Liver (tissue), 9 donors: ENCODE measurements around the gene CISTR. TPM values are rescaled to one million over a fixed set of nuclear protein-coding genes. Genes with fewer than 3 reads are reported as not detected.

Experiments
- DNase-seq: peaks from one replicate; pipeline ENCODE4 v3.0.0-alpha.2; 2017; ENCODE audit warnings: low spot score
- H3K27ac ChIP-seq, 2 donors: one replicate each; pipeline ENCODE4 v1.7.0; 2013; ENCODE audit warnings: inconsistent platforms in 2 of 2, low read length in 2 of 2, control low read depth in 1 of 2, low read depth in 1 of 2, mild to moderate bottlenecking in 1 of 2
- H3K27me3 ChIP-seq, 4 donors: one replicate each; pipeline versions ENCODE4 v1.6.1 to v1.7.0; 2013; ENCODE audit warnings: low read length in 3 of 4, inconsistent platforms in 1 of 4, mild to moderate bottlenecking in 1 of 4, moderate library complexity in 1 of 4; ENCODE audit not compliant: control insufficient read depth in 4 of 4, insufficient read depth in 4 of 4
- H3K36me3 ChIP-seq, 4 donors: one replicate each; pipeline versions ENCODE4 v1.6.1 to v1.7.0; 2013; ENCODE audit warnings: low read length in 3 of 4, mild to moderate bottlenecking in 3 of 4, low read depth in 1 of 4, moderate library complexity in 1 of 4; ENCODE audit not compliant: control insufficient read depth in 4 of 4, insufficient read depth in 3 of 4
- H3K4me1 ChIP-seq, 4 donors: one replicate each; pipeline versions ENCODE4 v1.6.1 to v1.7.0; 2013; ENCODE audit warnings: low read length in 3 of 4, mild to moderate bottlenecking in 3 of 4, moderate library complexity in 1 of 4; ENCODE audit not compliant: control insufficient read depth in 4 of 4, insufficient read depth in 4 of 4
- H3K4me3 ChIP-seq, 3 donors: one replicate each; pipeline versions ENCODE4 v1.6.1 to v1.7.0; 2013; ENCODE audit warnings: low read length in 3 of 3, control low read depth in 1 of 3, low read depth in 1 of 3, mild to moderate bottlenecking in 1 of 3
- H3K9ac ChIP-seq, 2 donors: one replicate each; pipeline ENCODE4 v1.7.0; 2013; ENCODE audit warnings: low read length in 2 of 2, mild to moderate bottlenecking in 2 of 2, moderate library complexity in 2 of 2, control low read depth in 1 of 2, low read depth in 1 of 2
- H3K9me3 ChIP-seq, 4 donors: one replicate each; pipeline versions ENCODE4 v1.6.1 to v1.7.0; 2013; ENCODE audit warnings: low read length in 3 of 4; ENCODE audit not compliant: control insufficient read depth in 4 of 4
- FOXA2 ChIP-seq: IDR thresholded peaks from 2 replicates; pipeline ENCODE4 v1.6.1; 2016; ENCODE audit warnings: antibody characterized with exemption
- GABPA ChIP-seq, 2 donors: IDR thresholded peaks in 1 of 2; conservative IDR thresholded peaks in 1 of 2; 2 replicates each; pipeline ENCODE4 v1.6.1; 2016; ENCODE audit warnings: antibody characterized with exemption in 2 of 2, mild to moderate bottlenecking in 1 of 2, moderate library complexity in 1 of 2
- HNF4A ChIP-seq, 2 donors: conservative IDR thresholded peaks; 2 replicates each; pipeline ENCODE4 v1.6.1; 2016; ENCODE audit warnings: antibody characterized with exemption in 2 of 2, mild to moderate bottlenecking in 2 of 2
- JUND ChIP-seq, 2 donors: IDR thresholded peaks; 2 replicates each; pipeline ENCODE4 v1.6.1; 2016; ENCODE audit warnings: antibody characterized with exemption in 2 of 2
- NR2F2 ChIP-seq: IDR thresholded peaks from 2 replicates; pipeline ENCODE4 v1.6.1; 2016; ENCODE audit warnings: antibody characterized with exemption
- RAD21 ChIP-seq, 2 donors: IDR thresholded peaks; 2 replicates each; pipeline ENCODE4 v1.6.1; 2016; ENCODE audit warnings: antibody characterized with exemption in 2 of 2, mild to moderate bottlenecking in 2 of 2
- SP1 ChIP-seq: IDR thresholded peaks from 2 replicates; pipeline ENCODE4 v1.6.1; 2018; ENCODE audit warnings: antibody characterized with exemption, mild to moderate bottlenecking
- WGBS: extraction: QIAGEN DNeasy Blood & Tissue Kit; methylation state at CpG from one replicate; pipeline ENCODE4 v1.1.7; 2013; 5-methylcytosine and 5-hydroxymethylcytosine counted together
- polyA plus RNA-seq, 2 donors: library from polyadenylated mRNA; stranded (reverse) in 1 of 2; unstranded in 1 of 2; fragments of 200-250 nt in 1 of 2; fragments of >200 nt in 1 of 2; fragmentation: Nextera tagmentation in 1 of 2; extraction: Ambion mirVana in 1 of 2; gene quantifications; one replicate each; pipeline versions ENCODE4 v1.2.1 to v1.2.3, GENCODE V29; 2013 to 2015
- total RNA-seq, 2 donors: library from RNA; depleted of rRNA; stranded (reverse); fragments of >200 nt; gene quantifications; one replicate each; pipeline ENCODE4 v1.2.3, GENCODE V29; 2014
- TF ChIP-seq, protein P1 (sequence below): fragments of 150-350 bp; IDR thresholded peaks from 2 replicates; pipeline ENCODE4 v1.5.1; 2017; ENCODE audit warnings: improper control_type of control experiment, low read depth, low read length; ENCODE audit not compliant: missing input control
- donor health status: healthy.
- donor health status: healthy.
- donor health status: healthy.
- donor health status: healthy.
- donor health status: healthy.

Gene CISTR
- total and polyA plus RNA-seq, 4 donors, result not detected

DNA sequence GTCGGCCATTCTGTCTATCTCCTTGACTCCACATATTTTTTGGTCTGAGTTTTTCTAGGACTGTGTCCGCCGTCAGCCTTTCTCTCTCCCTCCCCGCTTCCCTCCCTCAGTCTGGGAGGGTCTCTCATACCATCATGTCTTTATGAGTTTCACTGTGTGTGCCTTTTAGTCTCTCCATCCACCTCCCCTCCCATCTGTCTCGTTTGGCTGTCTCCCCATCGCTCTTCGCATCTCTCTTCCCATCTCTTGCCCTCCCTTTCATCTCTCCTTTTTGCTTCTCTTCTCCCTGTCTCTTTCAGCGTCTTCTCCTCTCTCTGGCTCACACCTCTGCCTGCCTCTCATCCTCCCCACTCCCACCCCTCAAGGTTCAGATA, 6.9 kb upstream of the CISTR start (continued):
- TF ChIP-seq, protein P1, sequence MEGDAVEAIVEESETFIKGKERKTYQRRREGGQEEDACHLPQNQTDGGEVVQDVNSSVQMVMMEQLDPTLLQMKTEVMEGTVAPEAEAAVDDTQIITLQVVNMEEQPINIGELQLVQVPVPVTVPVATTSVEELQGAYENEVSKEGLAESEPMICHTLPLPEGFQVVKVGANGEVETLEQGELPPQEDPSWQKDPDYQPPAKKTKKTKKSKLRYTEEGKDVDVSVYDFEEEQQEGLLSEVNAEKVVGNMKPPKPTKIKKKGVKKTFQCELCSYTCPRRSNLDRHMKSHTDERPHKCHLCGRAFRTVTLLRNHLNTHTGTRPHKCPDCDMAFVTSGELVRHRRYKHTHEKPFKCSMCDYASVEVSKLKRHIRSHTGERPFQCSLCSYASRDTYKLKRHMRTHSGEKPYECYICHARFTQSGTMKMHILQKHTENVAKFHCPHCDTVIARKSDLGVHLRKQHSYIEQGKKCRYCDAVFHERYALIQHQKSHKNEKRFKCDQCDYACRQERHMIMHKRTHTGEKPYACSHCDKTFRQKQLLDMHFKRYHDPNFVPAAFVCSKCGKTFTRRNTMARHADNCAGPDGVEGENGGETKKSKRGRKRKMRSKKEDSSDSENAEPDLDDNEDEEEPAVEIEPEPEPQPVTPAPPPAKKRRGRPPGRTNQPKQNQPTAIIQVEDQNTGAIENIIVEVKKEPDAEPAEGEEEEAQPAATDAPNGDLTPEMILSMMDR, result no peak
- no peak for TF ChIP-seq SP1
- no peak for TF ChIP-seq NR2F2

DNA sequence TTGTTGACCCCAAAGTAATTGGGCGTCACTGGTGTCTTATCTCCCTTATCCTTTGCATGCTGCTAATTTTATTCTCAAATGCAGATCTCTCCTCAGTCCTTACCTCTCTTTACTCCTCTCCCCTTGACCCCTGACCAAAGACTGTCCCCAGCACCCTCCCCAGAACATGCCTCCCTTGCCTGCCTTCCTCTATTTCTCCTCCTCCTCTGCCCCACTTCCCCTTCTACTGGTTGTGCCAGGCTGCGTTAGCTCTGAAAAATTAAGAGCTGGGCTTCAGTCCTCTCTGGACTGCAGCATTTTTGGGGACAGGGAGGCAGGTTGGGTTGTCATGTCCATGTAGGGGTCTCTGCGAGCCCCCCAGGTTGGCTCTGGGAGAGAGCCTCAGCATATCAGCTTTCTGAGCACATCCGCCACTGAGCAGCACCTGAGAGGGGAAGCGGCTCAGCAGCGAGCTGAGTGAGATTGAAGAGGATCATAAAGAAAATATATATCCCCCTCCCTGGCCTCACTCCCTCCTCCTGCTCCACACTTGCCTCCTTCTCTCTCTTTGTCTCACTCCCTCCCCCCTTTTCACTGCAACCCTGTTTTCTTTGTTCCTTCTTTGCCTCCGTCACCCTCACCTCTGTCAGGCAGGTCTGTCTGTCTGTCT, 6.4 kb upstream of the CISTR start:
- TF ChIP-seq, protein P1, result no peak
- H3K4me3 ChIP-seq, result no peak overlapping the region
- no peak overlapping the region for H3K9ac ChIP-seq
- H3K27me3 ChIP-seq, result peaks cover 0 to 9% (median 3%) of the 10 kb centered on the region in 4 donors
- no peaks in the 10 kb centered on the region for H3K9me3 ChIP-seq
- DNase-seq, result no peak
- WGBS, result 56% methylated on average over 7 of the region's 7 CpGs
- no peaks in the 10 kb centered on the region for H3K36me3 ChIP-seq
- H3K4me1 ChIP-seq, result peaks cover 0 to 2% (median 0%) of the 10 kb centered on the region in 4 donors
- H3K27ac ChIP-seq, result no peak overlapping the region

DNA sequence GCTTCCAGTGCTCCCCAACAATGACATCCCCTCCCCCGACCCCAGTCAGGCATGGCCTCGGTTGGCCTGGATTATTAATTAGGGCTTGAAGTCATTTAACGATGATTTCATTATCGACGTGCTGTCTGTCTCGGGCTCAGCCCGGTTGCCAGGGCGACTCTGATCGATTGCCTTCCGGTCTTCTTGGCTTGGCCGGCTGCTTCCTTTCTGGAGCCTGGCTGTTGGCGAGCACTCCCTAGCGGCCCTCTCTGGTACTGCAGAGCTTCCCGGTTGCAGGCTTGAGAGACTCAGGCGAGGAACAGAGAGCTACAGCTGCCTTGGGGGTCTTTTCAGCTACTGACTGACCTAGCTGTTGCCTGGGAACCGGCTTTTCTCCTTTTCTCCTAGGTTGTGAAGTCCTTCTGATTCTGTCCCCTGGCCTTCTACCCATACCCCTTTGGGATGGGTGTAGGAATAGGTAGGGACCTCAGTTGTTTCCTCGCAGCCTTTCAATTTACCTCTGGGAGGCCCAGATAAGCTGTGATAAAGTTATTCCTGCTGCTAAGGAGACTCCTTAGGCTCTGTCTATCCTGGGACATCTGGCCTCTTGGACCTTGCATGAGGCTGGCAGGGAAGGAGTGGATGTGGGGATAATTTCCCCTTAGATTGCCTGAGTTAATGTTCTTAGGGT, 5.5 kb upstream of the CISTR start:
- H3K9ac ChIP-seq, result no peak overlapping the region
- H3K36me3 ChIP-seq, result no peaks in the 10 kb centered on the region
- WGBS, result 5% methylated on average over 17 of the region's 17 CpGs
- peak; percentile 69 to 79 for TF ChIP-seq RAD21 (IDR thresholded peaks at IDR 0.05)
- TF ChIP-seq FOXA2, result no peak
- TF ChIP-seq, protein P1, result peak; percentile 90
- TF ChIP-seq HNF4A (conservative IDR thresholded peaks at IDR 0.05), result no peak
- TF ChIP-seq JUND (IDR thresholded peaks at IDR 0.05), result peak in 1 of 2 donors; percentile 17
- TF ChIP-seq GABPA (IDR thresholded peaks at IDR 0.05 in 1 of 2, conservative IDR thresholded peaks at IDR 0.05 in 1 of 2), result peak in 1 of 2 donors; percentile 57
- TF ChIP-seq NR2F2, result no peak
- peaks cover 0 to 7% (median 3%) of the 10 kb centered on the region in 4 donors for H3K27me3 ChIP-seq
- H3K9me3 ChIP-seq, result no peaks in the 10 kb centered on the region
- peaks cover 0 to 2% (median 0%) of the 10 kb centered on the region in 4 donors for H3K4me1 ChIP-seq
- H3K4me3 ChIP-seq, result no peak overlapping the region
- no peak overlapping the region for H3K27ac ChIP-seq
- peak; percentile 85 for DNase-seq
